Esophagus squamous epithelium (tissue), 5 donors: Measurements from ENCODE around the gene KAZN. TPM values are rescaled to one million over a fixed set of nuclear protein-coding genes. Genes with fewer than 3 reads are reported as not detected.
A peak's percentile ranks its signal among the peaks of the same experiment; 100 is the strongest.

Source experiments
- DNase-seq: peaks from one replicate; lab custom pipeline; 2025; lab: John Stamatoyannopoulos, UW
- H3K27ac ChIP-seq, 4 donors: fragments of 200-600 bp; sonication (generic); one replicate each; pipeline ENCODE4 v1.5.1; 2016 to 2019; ENCODE audit warnings: mild to moderate bottlenecking in 1 of 4
- H3K27me3 ChIP-seq, 4 donors: fragments of 200-600 bp; sonication (generic); 1 replicate in 3 of 4; 2 replicates in 1 of 4; pipeline versions ENCODE4 v1.5.1 to v1.6.0; 2017 to 2021; ENCODE audit warnings: antibody characterized with exemption in 1 of 4
- H3K36me3 ChIP-seq, 3 donors: fragments of 200-600 bp; sonication (generic); one replicate each; pipeline ENCODE4 v1.5.1; 2016 to 2019
- H3K4me1 ChIP-seq, 3 donors: fragments of 200-600 bp; sonication (generic); one replicate each; pipeline ENCODE4 v1.5.1; 2017 to 2019
- H3K4me3 ChIP-seq, 4 donors: fragments of 200-600 bp; sonication (generic); 1 replicate in 3 of 4; 2 replicates in 1 of 4; pipeline ENCODE4 v1.5.1; 2016 to 2019; ENCODE audit warnings: mild to moderate bottlenecking in 2 of 4, moderate library complexity in 1 of 4
- H3K9me3 ChIP-seq, 3 donors: fragments of 200-600 bp; sonication (generic); one replicate each; pipeline ENCODE4 v1.5.1; 2016 to 2019
- POLR2A ChIP-seq, 4 donors: fragments of 450-650 bp; IDR thresholded peaks; one replicate each; pipeline ENCODE4 v1.6.1; 2017; ENCODE audit warnings: antibody characterized with exemption in 4 of 4, mild to moderate bottlenecking in 4 of 4, moderate library complexity in 3 of 4
- WGBS, 2 donors: methylation state at CpG; one replicate each; pipeline ENCODE4 v1.1.5; 2018; 5-methylcytosine and 5-hydroxymethylcytosine counted together
- intact Hi-C: fragments of 100-400 bp; cut with DNase I; formaldehyde crosslinking; loops from one replicate; pipeline ENCODE4 v1.15.0; 2022
- total RNA-seq, 4 donors: library from RNA; depleted of rRNA; stranded (reverse); fragments of >200 nt; gene quantifications; one replicate each; pipeline ENCODE4 v1.1.0, GENCODE V29; 2016
- TF ChIP-seq, protein P1 (sequence below), 6 experiments: fragments of 450-650 bp in 4 of 6; fragments of 200-600 bp in 2 of 6; sonication (generic) in 2 of 6; IDR thresholded peaks; one replicate each; pipeline ENCODE4 v1.5.1; 2016 to 2019; ENCODE audit warnings: antibody characterized with exemption in 6 of 6, mild to moderate bottlenecking in 4 of 6, moderate library complexity in 4 of 6
- donor health status: DM: yes; HTN: yes; CAD: no.

The KAZN gene
- total RNA-seq, 4 donors from 2014 or later = 25.0 to 54.5 (median 30.8) TPM

DNA sequence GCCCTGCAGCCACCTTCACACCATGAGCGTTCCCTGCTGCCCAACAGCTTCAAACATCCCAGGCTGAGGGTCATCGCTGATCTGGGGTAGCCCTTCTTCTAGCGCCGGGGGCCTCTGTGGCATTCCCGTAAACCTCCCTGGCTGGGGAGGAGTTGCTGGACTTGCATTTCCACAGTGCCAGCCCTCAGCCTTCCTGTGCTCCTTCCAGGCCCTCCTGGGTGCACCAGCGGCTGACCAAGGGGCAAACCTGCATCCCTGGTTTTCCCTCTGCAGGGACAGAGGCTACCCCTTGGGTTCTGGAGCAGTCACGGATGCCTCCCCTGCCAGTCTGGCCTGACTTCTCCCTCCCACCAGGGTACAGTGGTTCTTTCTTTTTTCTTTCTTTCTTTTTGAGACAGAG is 336.4 kb downstream of the KAZN start:
- Histone ChIP-seq H3K4me3 (no peak overlapping the region), H3K9me3 (no peaks in the 10 kb centered on the region), H3K27ac (no peak overlapping the region), H3K36me3 (peaks cover 0 to 29% (median 0%) of the 10 kb centered on the region in 3 donors), H3K27me3 (no peaks in the 10 kb centered on the region), H3K4me1 (peaks cover under 1 to 21% (median 10%) of the 10 kb centered on the region in 3 donors)
- WGBS, 2 donors = 94 to 96% methylated on average over 3 to 6 of the region's 7 CpGs
- DNase-seq = no peak
- TF ChIP-seq, protein P1, sequence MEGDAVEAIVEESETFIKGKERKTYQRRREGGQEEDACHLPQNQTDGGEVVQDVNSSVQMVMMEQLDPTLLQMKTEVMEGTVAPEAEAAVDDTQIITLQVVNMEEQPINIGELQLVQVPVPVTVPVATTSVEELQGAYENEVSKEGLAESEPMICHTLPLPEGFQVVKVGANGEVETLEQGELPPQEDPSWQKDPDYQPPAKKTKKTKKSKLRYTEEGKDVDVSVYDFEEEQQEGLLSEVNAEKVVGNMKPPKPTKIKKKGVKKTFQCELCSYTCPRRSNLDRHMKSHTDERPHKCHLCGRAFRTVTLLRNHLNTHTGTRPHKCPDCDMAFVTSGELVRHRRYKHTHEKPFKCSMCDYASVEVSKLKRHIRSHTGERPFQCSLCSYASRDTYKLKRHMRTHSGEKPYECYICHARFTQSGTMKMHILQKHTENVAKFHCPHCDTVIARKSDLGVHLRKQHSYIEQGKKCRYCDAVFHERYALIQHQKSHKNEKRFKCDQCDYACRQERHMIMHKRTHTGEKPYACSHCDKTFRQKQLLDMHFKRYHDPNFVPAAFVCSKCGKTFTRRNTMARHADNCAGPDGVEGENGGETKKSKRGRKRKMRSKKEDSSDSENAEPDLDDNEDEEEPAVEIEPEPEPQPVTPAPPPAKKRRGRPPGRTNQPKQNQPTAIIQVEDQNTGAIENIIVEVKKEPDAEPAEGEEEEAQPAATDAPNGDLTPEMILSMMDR (IDR thresholded peaks at IDR 0.05) = no peak
- TF ChIP-seq POLR2A (IDR thresholded peaks at IDR 0.05) = no peak
- intact Hi-C loops = no loop called here

DNA sequence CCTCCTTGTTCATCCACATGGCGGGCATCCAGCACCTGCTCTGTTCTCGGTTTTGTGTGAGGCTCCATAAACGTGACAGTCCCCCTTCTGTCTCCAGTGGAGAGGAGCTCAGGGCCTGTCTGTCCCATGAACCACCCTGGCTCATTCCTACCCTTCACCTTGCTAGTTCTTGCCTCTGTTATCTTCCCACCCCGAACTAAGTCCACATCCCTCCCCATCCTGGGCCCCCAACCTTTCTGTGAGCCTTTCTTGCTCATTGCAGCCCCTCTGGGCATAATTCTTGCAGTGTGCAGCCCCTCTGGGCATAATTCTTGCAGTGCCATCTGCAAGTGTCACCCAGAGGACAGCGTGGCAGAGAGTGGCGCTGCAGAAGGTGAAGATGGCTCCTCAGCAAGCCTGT is 338.3 kb downstream of the KAZN start:
- no peak for TF ChIP-seq POLR2A (IDR thresholded peaks at IDR 0.05)
- TF ChIP-seq, protein P1 (IDR thresholded peaks at IDR 0.05) = no peak
- H3K4me3 ChIP-seq = no peak overlapping the region
- no peaks in the 10 kb centered on the region for H3K9me3 ChIP-seq
- peaks cover 0 to 17% (median 0%) of the 10 kb centered on the region in 3 donors for H3K36me3 ChIP-seq
- H3K27me3 ChIP-seq = no peaks in the 10 kb centered on the region
- H3K27ac ChIP-seq = no peak overlapping the region
- no peak for DNase-seq
- 68 to 85% methylated on average over 5 to 6 of the region's 6 CpGs for WGBS, 2 donors
- intact Hi-C loops = no loop called here
- H3K4me1 ChIP-seq = peaks cover 6 to 22% (median 15%) of the 10 kb centered on the region in 3 donors

DNA sequence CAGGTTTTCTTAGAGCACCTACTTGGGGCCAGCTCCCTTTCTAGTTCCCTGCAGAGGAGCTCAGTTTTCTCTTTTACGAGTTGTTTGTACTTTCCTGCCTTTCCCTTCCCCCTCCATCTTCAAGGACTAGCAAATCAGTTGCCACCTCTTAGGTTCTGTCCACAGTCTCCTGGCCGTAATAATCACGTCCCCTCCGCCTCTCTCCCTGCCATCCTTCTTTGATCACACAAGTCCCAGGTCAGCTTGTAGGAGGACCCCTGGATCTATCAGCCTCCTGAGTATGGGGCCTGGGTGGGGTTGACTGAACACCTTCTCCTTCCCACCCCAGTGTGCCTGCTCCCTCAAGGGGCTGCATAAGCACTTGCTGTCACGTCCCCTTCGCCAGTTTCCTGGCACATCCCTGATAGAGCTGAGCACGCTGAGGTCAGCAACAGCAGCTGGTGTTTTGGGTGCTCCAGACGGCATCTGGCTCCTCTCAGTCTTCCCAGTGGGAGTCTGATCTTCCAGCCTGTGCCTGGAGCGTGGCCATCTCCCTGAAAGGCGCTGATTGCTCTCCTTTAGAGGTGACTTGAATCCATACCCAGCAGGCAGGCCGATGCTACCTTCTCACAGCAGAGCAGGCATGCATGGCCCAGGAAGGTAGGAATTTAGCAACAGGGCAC is 338.9 kb downstream of the KAZN start:
- intact Hi-C loops = no loop called here
- no peak overlapping the region for H3K4me3 ChIP-seq
- TF ChIP-seq POLR2A (IDR thresholded peaks at IDR 0.05) = no peak
- TF ChIP-seq, protein P1 (IDR thresholded peaks at IDR 0.05) = no peak
- no peaks in the 10 kb centered on the region for H3K27me3 ChIP-seq
- H3K27ac ChIP-seq = no peak overlapping the region
- H3K36me3 ChIP-seq = peaks cover 0 to 20% (median 0%) of the 10 kb centered on the region in 3 donors
- DNase-seq = no peak
- H3K4me1 ChIP-seq = peaks cover 6 to 25% (median 15%) of the 10 kb centered on the region in 3 donors
- H3K9me3 ChIP-seq = no peaks in the 10 kb centered on the region
- 81 to 93% methylated on average over 5 to 6 of the region's 11 CpGs for WGBS, 2 donors

DNA sequence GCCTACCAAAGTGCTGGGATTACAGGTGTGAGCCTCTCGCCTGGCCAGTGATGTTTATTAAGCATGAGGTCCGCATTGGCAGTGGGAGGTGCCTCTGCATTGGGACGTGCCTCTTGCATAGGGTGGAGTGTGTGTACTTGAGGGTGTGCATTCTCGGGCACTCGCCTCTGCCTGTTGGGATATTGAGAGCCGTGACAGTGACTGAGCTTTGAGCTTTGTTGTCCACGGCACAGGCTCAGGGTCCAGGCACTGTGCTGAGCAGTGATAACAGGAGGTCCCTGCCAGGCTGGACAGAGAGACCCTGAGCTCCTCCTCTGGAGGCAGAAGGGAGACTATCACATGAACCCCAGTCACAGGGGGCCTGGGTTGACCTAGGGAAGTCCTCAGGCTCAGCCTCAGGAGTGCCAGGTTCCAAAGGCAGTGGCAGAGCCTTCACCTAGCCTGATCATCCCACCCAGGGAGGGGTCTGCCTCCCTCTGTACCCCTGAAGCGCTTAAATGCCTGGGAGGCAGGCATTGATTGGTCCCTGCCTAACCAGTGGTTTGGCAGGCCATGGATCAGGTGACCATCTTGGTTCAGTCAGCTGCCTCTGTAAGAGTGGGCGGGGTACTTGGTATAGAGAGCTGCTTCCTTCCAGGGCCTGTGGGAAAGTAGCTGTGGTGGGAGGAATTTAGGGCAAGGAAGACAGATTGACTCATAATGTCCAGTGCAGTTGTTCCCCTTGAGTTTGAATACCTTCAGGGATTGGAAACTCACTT is 341.2 kb downstream of the KAZN start:
- peak overlapping the region; percentile 47 to 77 (median 74) for H3K27ac ChIP-seq
- no peak for DNase-seq
- intact Hi-C loops = no loop called here

More for the DNA sequence above, 341.2 kb downstream of the KAZN start:
- H3K4me1 ChIP-seq = peaks cover 11 to 46% (median 30%) of the 10 kb centered on the region in 3 donors
- no peak for TF ChIP-seq POLR2A (IDR thresholded peaks at IDR 0.05)
- TF ChIP-seq, protein P1 (IDR thresholded peaks at IDR 0.05) = no peak
- peaks cover 0 to 20% (median 0%) of the 10 kb centered on the region in 3 donors for H3K36me3 ChIP-seq
- no peaks in the 10 kb centered on the region for H3K27me3 ChIP-seq
- WGBS, 2 donors = 62 to 75% methylated on average over 2 to 4 of the region's 9 CpGs
- no peaks in the 10 kb centered on the region for H3K9me3 ChIP-seq
- H3K4me3 ChIP-seq = no peak overlapping the region
